Activated CD4-positive, alpha-beta T cell treated with anti-CD3 and anti-CD28 coated beads for 1 hour (primary cell): ENCODE results near the gene IQGAP3.
"Not testable (repeated sequence)": the region's sequence is repeated elsewhere in the genome, so short reads cannot be mapped to it uniquely, and the experiment has no call there.

Source experiments
- DNase-seq: peaks from one replicate; pipeline ENCODE4 v3.0.0-alpha.2; 2020

IQGAP3 gene, protein sequence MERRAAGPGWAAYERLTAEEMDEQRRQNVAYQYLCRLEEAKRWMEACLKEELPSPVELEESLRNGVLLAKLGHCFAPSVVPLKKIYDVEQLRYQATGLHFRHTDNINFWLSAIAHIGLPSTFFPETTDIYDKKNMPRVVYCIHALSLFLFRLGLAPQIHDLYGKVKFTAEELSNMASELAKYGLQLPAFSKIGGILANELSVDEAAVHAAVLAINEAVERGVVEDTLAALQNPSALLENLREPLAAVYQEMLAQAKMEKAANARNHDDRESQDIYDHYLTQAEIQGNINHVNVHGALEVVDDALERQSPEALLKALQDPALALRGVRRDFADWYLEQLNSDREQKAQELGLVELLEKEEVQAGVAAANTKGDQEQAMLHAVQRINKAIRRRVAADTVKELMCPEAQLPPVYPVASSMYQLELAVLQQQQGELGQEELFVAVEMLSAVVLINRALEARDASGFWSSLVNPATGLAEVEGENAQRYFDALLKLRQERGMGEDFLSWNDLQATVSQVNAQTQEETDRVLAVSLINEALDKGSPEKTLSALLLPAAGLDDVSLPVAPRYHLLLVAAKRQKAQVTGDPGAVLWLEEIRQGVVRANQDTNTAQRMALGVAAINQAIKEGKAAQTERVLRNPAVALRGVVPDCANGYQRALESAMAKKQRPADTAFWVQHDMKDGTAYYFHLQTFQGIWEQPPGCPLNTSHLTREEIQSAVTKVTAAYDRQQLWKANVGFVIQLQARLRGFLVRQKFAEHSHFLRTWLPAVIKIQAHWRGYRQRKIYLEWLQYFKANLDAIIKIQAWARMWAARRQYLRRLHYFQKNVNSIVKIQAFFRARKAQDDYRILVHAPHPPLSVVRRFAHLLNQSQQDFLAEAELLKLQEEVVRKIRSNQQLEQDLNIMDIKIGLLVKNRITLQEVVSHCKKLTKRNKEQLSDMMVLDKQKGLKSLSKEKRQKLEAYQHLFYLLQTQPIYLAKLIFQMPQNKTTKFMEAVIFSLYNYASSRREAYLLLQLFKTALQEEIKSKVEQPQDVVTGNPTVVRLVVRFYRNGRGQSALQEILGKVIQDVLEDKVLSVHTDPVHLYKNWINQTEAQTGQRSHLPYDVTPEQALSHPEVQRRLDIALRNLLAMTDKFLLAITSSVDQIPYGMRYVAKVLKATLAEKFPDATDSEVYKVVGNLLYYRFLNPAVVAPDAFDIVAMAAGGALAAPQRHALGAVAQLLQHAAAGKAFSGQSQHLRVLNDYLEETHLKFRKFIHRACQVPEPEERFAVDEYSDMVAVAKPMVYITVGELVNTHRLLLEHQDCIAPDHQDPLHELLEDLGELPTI (N-terminal part only)

GRCh38 chr1:156571919-156572662, at the start of gene IQGAP3:
TSS of gene IQGAP3 (minus strand) at chr1:156572565. CDS start at chr1:156572529, 36 bp downstream.
- peak; percentile 49 for DNase-seq

DNA sequence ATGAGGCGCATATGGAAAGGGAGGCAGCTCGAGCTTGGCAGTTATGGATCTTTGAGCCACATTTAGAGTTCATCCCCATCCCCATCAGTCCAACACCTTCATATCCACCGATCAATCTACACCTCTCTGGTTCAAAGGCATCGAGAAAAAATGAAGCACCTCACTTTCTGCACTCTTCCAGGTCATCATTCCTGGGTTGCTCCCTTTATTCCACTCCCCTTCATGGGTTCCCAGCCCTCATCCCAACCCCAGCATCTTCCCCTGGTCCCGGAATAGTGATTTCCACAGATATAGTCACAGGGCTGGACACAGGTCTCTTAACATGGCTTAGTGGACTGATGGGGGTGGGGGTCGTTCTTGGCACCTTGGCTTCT, 47.2 kb upstream of the IQGAP3 start:
- no peak for DNase-seq

DNA sequence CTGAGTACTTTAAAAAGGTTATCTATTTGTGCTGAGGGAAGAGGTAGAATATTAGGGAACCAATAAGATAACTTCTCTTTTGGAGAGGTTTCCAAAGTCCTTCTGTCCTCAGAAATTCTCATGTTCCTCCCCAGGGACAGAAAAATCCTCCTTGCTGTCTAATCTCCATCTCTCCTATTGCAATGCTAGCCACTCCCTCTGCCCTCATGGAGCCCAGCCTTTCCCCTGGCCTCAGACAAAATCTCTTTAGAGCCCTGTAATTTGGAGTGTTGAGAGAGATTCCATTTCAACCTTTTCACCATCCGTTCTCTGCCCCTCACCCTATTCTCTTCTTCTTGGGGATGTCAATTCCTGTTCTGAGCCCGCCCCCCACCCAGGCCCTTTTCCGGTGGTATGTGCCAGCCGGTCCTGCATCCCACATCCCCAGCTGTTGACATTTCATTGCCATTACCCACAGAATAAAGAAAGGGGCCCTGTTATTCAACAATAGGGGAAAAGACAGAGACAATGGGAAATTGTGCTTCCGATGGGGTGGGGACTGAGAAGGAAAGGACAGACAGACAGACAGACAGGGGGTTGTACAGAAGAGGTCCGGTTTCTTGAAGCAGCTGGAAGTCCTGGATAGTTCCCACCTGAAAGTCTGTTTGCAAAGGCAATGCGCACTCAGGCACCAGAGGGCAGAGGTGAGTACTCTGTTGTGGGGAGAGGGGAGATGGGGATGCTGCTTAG, 46.7 kb upstream of the IQGAP3 start, which contains the start of gene HAPLN2:
Gene HAPLN2 (plus strand): TSS at position 563 of the 729 bp plus-strand sequence. CDS start 4,076 bp downstream, outside the sequence.
- DNase-seq = no peak

DNA sequence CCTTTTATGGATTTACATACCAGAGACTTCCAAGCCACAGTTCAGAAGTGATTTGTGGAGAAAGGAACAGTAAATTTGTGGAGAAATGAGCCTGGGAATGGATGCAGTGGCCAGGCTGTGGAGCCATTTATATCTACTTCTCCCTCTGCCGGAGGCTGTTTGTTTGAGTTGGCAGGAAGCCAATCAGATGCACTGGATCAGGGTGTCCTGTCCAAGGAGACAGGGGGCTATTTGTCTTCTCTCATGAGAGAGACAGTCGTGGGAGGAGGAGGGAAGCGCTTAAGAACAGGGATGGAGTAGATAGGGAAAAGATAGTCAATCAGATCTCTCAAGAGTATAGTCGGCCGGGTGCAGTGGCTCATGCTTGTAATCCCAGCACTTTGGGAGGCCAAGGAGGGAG, 44.1 kb upstream of the IQGAP3 start:
- no peak for DNase-seq

DNA sequence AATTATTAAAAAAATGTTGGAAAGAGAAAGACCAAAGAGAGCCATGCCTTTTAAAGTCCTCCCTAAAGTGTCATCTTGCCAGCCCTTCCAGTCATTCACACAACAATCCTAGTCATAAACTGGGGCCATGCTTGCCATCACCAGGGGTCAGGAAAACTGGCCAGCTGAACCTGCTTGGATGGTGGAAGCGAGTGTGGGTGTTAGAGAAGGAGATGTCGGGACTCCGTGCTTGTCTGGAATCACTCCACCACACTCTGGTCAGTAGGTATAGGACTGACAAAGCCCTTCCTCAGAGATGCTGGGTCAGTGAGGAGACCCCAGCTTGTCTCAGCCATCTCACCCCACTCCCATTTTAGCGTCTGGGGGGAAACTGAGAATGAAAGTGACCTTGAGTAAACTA, 43.6 kb upstream of the IQGAP3 start:
- DNase-seq = no peak

DNA sequence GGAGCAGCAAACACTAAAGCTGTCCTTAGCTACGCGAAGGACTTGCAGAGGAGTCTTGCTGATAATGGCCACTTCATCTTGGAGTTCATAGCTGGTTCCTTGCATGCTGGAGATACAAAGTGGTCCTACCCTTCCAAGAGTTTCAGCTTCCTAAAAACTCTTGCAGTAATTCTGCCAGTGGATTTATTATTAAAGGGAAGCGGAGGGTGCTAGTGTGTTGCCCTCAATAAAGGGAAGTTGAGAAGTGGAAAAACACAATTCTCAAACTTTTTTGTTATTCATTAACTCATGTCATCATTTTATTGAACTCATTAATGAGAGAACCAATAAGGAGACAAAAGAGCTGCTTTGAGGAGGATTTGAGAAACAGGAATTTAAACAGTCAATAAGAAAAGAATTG, 40.3 kb upstream of the IQGAP3 start:
- no peak for DNase-seq

DNA sequence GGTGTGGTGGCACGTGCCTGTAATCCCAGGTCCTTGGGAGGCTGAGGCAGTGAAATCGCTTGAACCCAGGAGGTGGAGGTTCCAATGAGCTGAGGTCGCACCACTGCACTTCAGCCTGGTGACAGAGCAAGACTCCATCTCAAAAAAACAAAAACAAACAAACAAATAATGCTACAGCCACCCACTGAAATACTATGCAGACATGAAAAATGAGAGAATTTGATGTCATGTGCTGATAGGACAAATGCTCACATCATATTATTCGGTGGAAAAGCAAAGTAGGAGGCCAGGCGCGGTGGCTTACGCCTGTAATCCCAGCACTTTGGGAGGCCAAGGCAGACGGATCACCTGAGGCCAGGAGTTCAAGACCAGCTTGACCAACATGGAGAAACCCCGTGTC, 37.7 kb upstream of the IQGAP3 start:
- not testable (repeated sequence) for DNase-seq

DNA sequence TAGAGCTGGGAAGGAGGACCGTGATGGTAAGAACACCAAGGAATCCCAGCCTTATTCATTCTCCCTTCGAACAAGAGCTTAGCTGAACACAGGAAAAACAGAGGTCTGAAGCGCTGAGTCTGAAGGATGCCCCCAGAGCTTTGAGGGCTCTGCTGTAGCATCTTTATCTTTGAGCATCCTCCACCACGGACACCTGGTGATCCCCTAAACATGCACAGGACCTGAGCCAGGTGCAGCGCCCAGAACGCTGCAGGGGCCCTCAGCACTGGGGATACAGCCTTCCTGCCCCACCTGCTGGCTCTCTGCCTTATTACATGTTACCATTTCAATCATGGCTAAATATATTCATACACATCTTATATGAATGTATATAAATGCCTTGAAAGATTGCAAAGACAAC, 36.6 kb upstream of the IQGAP3 start:
- peak; percentile 37 for DNase-seq

DNA sequence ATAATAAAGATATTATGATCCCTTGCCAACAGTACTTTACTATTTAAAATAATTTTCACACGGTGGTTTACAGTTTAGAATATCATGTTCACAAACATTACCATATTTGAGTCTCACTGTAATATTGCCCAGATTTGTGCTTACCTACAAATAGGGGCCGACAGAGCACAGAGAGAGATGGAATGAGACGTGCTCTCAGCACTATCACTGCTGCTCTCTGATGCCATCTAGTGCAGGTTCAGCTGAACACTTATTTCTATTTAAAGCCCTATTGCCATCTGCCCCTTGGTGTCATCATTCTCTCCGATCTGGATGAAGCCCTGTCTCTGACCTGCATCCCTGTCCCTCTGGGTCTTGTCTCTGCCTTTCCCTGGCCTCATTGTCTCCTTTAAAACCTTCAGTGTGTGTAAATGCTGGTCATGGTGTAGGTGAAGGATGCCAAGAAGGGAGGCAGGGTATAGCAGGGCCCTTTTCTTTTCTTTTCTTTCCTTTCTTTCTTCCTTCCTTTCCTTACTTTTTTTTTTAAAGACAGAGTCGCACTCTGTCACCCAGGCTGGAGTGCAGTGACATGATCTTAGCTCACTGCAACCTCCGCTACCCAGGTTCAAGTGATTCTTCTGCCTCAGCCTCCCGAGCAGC, 35.8 kb upstream of the IQGAP3 start:
- peak; percentile 29 for DNase-seq

- not testable (repeated sequence) for DNase-seq
Observed at GRCh38 chr1:156607344-156607743, 35.0 kb upstream of the IQGAP3 start.

- no peak for DNase-seq
Observed at GRCh38 chr1:156602557-156602993, 30.2 kb upstream of the IQGAP3 start.

DNA sequence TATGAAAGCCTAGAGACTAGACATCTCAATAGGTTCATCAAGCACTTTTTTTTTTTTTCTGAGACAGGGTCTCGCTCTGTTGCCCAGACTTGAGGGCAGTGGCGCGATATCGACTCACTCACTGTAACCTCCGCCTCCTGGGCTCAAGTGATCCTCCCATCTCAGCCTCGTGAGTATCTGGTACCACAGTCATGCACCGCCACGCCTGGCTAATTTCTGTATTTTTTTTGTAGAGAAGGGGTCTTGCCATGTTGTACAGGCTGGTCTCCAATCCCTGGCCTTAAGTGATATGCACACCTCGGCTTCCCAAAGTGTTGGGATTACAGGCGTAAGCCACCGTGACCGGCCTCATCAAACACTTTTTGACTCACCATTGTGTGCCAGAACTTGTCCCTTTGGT, 29.5 kb upstream of the IQGAP3 start:
- DNase-seq = no peak

- DNase-seq = peak; percentile 62
Observed at GRCh38 chr1:156601122-156601830, 28.9 kb upstream of the IQGAP3 start, which contains the start of gene GPATCH4. TSS of gene GPATCH4 (minus strand) at chr1:156601479.

- DNase-seq = no peak
Observed at GRCh38 chr1:156600733-156601121, 28.4 kb upstream of the IQGAP3 start.

DNA sequence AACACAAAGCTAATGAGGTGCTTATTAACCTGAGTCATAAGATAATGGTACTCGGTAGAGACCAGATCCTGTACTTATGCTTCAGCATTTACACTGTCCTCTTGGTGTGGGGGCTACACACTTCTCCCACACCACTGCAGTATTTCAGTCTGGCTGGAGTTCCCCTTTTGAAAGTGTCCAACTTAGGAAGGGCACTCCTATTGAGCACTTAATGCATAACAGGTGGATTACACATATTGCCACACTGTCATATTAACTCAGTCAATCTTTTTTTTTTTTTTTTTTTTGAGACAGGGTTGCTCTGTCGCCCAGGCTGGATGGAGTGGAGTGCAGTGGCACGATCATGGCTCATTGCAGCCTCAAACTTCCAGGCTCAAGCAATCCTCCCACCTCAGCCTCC, 27.4 kb upstream of the IQGAP3 start:
- DNase-seq = no peak

- DNase-seq = no peak
Observed at GRCh38 chr1:156598731-156599432, 26.5 kb upstream of the IQGAP3 start.

- no peak for DNase-seq
Observed at GRCh38 chr1:156598125-156598524, 25.8 kb upstream of the IQGAP3 start.

DNA sequence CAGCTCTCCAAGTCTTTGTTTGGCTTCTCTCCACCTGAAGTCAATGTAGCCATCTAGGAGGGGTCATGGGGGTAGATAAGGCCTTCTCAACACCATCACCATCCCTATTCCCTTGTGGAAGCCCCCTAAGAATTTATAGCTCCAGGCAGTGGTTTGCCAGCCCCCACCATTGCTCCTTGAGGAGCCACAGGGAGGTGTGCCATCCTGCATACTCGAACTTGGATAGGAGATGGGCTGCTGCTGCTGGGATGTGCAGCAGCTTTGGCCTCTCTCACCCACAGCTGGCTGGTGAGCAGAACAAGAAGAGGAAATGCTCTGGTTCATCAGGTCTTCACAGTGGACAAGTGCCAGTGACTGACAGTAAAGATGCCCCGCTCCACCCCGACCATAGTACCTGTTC, 24.1 kb upstream of the IQGAP3 start:
- DNase-seq = no peak

- no peak for DNase-seq
Observed at GRCh38 chr1:156595016-156595415, 22.7 kb upstream of the IQGAP3 start.
